WTC11 (cell line): ENCODE measurements around the gene ACYP1.

ENCODE experiments used
- ATF1 ChIP-seq: sonication (generic); formaldehyde crosslinking; IDR thresholded peaks from 2 replicates; pipeline ENCODE4 v1.8.1; 2023; ENCODE audit warnings: mild to moderate bottlenecking, moderate library complexity, missing genetic modification reagents
- NFYB ChIP-seq: sonication (generic); formaldehyde crosslinking; conservative IDR thresholded peaks from 2 replicates; pipeline ENCODE4 v1.8.0; 2022; ENCODE audit warnings: low read depth, missing genetic modification reagents
- SMAD3 ChIP-seq: sonication (generic); formaldehyde crosslinking; IDR thresholded peaks from 2 replicates; pipeline ENCODE4 v1.8.0; 2022; ENCODE audit warnings: missing genetic modification reagents, mild to moderate bottlenecking, borderline replicate concordance
- TP53 ChIP-seq: sonication (generic); formaldehyde crosslinking; IDR thresholded peaks from 2 replicates; pipeline ENCODE4 v1.8.1; 2023; ENCODE audit warnings: mild to moderate bottlenecking, missing genetic modification reagents
- ZBTB21 ChIP-seq: sonication (generic); formaldehyde crosslinking; IDR thresholded peaks from 2 replicates; pipeline ENCODE4 v1.8.1; 2023; ENCODE audit warnings: mild to moderate bottlenecking, missing genetic modification reagents, borderline replicate concordance
- ZNF138 ChIP-seq: sonication (generic); formaldehyde crosslinking; conservative IDR thresholded peaks from 2 replicates; pipeline ENCODE4 v1.8.1; 2022; ENCODE audit warnings: mild to moderate bottlenecking, moderate library complexity, missing genetic modification reagents
- ZNF416 ChIP-seq: fragments of 250-450 bp; sonication (Bioruptor Pico); IDR thresholded peaks from 2 replicates; pipeline ENCODE4 v1.9.0; 2021; ENCODE audit warnings: mild to moderate bottlenecking, inconsistent platforms
- TF ChIP-seq, protein P1 (sequence below): sonication (generic); formaldehyde crosslinking; IDR thresholded peaks from 2 replicates; pipeline ENCODE4 v1.8.1; 2022; ENCODE audit warnings: missing genetic modification reagents, borderline replicate concordance
- TF ChIP-seq, protein P2 (sequence below): fragments of 200-600 bp; IDR thresholded peaks from 2 replicates; pipeline ENCODE4 v1.8.0; 2022; ENCODE audit warnings: antibody characterized with exemption
- TF ChIP-seq, protein P3 (sequence below): sonication (generic); formaldehyde crosslinking; IDR thresholded peaks from 2 replicates; pipeline ENCODE4 v1.8.1; 2022; ENCODE audit warnings: low read depth, missing genetic modification reagents, borderline replicate concordance
- TF ChIP-seq, protein P4 (sequence below): sonication (generic); formaldehyde crosslinking; IDR thresholded peaks from 2 replicates; pipeline ENCODE4 v1.8.1; 2023; ENCODE audit warnings: mild to moderate bottlenecking, missing genetic modification reagents
- TF ChIP-seq, protein P5 (sequence below): sonication (generic); formaldehyde crosslinking; IDR thresholded peaks from 2 replicates; pipeline ENCODE4 v1.8.0; 2022; ENCODE audit warnings: mild to moderate bottlenecking, missing genetic modification reagents
- TF ChIP-seq, protein P6 (sequence below): sonication (generic); formaldehyde crosslinking; conservative IDR thresholded peaks from 2 replicates; pipeline ENCODE4 v1.8.1; 2022; ENCODE audit warnings: mild to moderate bottlenecking, missing genetic modification reagents

DNA sequence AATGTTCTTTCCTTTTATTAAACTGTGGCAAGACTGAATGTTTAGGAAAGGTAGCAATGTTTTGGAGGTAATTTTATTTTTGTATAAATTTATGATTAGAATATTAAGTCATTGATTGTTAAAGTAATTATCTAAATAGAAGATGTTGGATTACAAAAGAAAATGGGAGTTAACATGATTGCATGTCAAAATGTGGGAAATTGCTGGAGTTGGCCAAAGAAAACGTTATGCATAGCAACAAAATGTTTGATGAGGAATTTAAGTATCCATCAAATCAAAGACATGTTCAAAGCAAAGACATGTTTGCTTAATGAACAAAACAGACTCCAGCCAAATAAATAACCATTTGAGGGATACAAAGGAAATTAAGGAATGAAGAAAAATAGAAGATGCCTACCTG, 9.4 kb downstream of the ACYP1 start:
- TF ChIP-seq, protein P1, sequence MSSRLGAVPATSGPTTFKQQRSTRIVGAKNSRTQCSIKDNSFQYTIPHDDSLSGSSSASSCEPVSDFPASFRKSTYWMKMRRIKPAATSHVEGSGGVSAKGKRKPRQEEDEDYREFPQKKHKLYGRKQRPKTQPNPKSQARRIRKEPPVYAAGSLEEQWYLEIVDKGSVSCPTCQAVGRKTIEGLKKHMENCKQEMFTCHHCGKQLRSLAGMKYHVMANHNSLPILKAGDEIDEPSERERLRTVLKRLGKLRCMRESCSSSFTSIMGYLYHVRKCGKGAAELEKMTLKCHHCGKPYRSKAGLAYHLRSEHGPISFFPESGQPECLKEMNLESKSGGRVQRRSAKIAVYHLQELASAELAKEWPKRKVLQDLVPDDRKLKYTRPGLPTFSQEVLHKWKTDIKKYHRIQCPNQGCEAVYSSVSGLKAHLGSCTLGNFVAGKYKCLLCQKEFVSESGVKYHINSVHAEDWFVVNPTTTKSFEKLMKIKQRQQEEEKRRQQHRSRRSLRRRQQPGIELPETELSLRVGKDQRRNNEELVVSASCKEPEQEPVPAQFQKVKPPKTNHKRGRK (CRISPR knock-in tag) = no peak
- no peak for TF ChIP-seq ZBTB21
- TF ChIP-seq, protein P2, sequence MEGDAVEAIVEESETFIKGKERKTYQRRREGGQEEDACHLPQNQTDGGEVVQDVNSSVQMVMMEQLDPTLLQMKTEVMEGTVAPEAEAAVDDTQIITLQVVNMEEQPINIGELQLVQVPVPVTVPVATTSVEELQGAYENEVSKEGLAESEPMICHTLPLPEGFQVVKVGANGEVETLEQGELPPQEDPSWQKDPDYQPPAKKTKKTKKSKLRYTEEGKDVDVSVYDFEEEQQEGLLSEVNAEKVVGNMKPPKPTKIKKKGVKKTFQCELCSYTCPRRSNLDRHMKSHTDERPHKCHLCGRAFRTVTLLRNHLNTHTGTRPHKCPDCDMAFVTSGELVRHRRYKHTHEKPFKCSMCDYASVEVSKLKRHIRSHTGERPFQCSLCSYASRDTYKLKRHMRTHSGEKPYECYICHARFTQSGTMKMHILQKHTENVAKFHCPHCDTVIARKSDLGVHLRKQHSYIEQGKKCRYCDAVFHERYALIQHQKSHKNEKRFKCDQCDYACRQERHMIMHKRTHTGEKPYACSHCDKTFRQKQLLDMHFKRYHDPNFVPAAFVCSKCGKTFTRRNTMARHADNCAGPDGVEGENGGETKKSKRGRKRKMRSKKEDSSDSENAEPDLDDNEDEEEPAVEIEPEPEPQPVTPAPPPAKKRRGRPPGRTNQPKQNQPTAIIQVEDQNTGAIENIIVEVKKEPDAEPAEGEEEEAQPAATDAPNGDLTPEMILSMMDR = no peak
- TF ChIP-seq, protein P3, sequence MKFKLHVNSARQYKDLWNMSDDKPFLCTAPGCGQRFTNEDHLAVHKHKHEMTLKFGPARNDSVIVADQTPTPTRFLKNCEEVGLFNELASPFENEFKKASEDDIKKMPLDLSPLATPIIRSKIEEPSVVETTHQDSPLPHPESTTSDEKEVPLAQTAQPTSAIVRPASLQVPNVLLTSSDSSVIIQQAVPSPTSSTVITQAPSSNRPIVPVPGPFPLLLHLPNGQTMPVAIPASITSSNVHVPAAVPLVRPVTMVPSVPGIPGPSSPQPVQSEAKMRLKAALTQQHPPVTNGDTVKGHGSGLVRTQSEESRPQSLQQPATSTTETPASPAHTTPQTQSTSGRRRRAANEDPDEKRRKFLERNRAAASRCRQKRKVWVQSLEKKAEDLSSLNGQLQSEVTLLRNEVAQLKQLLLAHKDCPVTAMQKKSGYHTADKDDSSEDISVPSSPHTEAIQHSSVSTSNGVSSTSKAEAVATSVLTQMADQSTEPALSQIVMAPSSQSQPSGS = no peak
- TF ChIP-seq, protein P4, sequence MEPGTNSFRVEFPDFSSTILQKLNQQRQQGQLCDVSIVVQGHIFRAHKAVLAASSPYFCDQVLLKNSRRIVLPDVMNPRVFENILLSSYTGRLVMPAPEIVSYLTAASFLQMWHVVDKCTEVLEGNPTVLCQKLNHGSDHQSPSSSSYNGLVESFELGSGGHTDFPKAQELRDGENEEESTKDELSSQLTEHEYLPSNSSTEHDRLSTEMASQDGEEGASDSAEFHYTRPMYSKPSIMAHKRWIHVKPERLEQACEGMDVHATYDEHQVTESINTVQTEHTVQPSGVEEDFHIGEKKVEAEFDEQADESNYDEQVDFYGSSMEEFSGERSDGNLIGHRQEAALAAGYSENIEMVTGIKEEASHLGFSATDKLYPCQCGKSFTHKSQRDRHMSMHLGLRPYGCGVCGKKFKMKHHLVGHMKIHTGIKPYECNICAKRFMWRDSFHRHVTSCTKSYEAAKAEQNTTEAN (CRISPR knock-in tag) = no peak
- TF ChIP-seq SMAD3 = no peak
- TF ChIP-seq, protein P5, sequence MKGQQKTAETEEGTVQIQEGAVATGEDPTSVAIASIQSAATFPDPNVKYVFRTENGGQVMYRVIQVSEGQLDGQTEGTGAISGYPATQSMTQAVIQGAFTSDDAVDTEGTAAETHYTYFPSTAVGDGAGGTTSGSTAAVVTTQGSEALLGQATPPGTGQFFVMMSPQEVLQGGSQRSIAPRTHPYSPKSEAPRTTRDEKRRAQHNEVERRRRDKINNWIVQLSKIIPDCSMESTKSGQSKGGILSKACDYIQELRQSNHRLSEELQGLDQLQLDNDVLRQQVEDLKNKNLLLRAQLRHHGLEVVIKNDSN (CRISPR knock-in tag) = no peak
- TF ChIP-seq ZNF416 (CRISPR knock-in tag) = no peak
- TF ChIP-seq ZNF138 (CRISPR knock-in tag) = no peak
- TF ChIP-seq NFYB = no peak
- TF ChIP-seq, protein P6, sequence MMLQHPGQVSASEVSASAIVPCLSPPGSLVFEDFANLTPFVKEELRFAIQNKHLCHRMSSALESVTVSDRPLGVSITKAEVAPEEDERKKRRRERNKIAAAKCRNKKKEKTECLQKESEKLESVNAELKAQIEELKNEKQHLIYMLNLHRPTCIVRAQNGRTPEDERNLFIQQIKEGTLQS (CRISPR knock-in tag) = no peak
- TF ChIP-seq ATF1 = no peak
- no peak for TF ChIP-seq TP53
